NCI-H1417 treated with DMSO at 0.1 percent for 48 hours (cell line): ENCODE measurements around the gene SDR42E2.
"Not testable (repeated sequence)": the region's sequence is repeated elsewhere in the genome, so short reads cannot be mapped to it uniquely, and the experiment has no call there.

Experiments
- DNase-seq: peaks from one replicate; lab custom pipeline; 2025; lab: John Stamatoyannopoulos, UW

SDR42E2 gene

GRCh38 chr16:22161999-22162655 is at the start of gene SDR42E2:
SDR42E2 (plus strand) TSS chr16:22162506; CDS start chr16:22165583, 3,077 bp downstream.
- DNase-seq, result no peak

GRCh38 chr16:22116095-22116700 is 46.1 kb upstream of the SDR42E2 start:
- DNase-seq, result no peak

- DNase-seq, result no peak
Observed at GRCh38 chr16:22117609-22118008, 44.7 kb upstream of the SDR42E2 start.

GRCh38 chr16:22120440-22120839 is 41.9 kb upstream of the SDR42E2 start:
- DNase-seq, result no peak

- DNase-seq, result no peak
Observed at GRCh38 chr16:22122239-22122638, 40.1 kb upstream of the SDR42E2 start.

GRCh38 chr16:22123146-22123545 is 39.2 kb upstream of the SDR42E2 start:
- no peak for DNase-seq

GRCh38 chr16:22123759-22124490 is 38.4 kb upstream of the SDR42E2 start:
- no peak for DNase-seq

GRCh38 chr16:22124583-22125284 is 37.6 kb upstream of the SDR42E2 start:
- no peak for DNase-seq

GRCh38 chr16:22126037-22126558 is 36.2 kb upstream of the SDR42E2 start:
- no peak for DNase-seq

- not testable (repeated sequence) for DNase-seq
Observed at GRCh38 chr16:22128537-22128936, 33.8 kb upstream of the SDR42E2 start.

GRCh38 chr16:22130528-22130927 is 31.8 kb upstream of the SDR42E2 start:
- no peak for DNase-seq

GRCh38 chr16:22132801-22133200 is 29.5 kb upstream of the SDR42E2 start:
- DNase-seq, result no peak

- no peak for DNase-seq
Observed at GRCh38 chr16:22138482-22138881, 23.8 kb upstream of the SDR42E2 start.

- DNase-seq, result no peak
Observed at GRCh38 chr16:22139008-22139407, 23.3 kb upstream of the SDR42E2 start.

GRCh38 chr16:22139732-22140131 is 22.6 kb upstream of the SDR42E2 start:
- DNase-seq, result no peak

GRCh38 chr16:22141767-22142166 is 20.5 kb upstream of the SDR42E2 start:
- DNase-seq, result no peak

- DNase-seq, result no peak
Observed at GRCh38 chr16:22144520-22144919, 17.8 kb upstream of the SDR42E2 start.

- DNase-seq, result no peak
Observed at GRCh38 chr16:22147853-22148252, 14.5 kb upstream of the SDR42E2 start.

GRCh38 chr16:22151246-22151998 is 10.9 kb upstream of the SDR42E2 start:
- no peak for DNase-seq

- no peak for DNase-seq
Observed at GRCh38 chr16:22152316-22152715, 10.0 kb upstream of the SDR42E2 start.

GRCh38 chr16:22153078-22153477 is 9.2 kb upstream of the SDR42E2 start:
- not testable (repeated sequence) for DNase-seq

GRCh38 chr16:22161401-22161800 is 905 bp upstream of the SDR42E2 start:
- DNase-seq, result no peak
